Measurements from ENCODE around the gene ARHGAP15. TPM values are rescaled to one million over a fixed set of nuclear protein-coding genes. Genes with fewer than 3 reads are reported as not detected.
"Not testable (repeated sequence)": the region's sequence is repeated elsewhere in the genome, so short reads cannot be mapped to it uniquely, and the experiment has no call there.

The ARHGAP15 gene
- total RNA-seq, 1 donor from 2014 or later = not detected

- no peak for DNase-seq
These were observed 369.8 kb downstream of the ARHGAP15 start for GRCh38 chr2:143499061-143499460.

DNA sequence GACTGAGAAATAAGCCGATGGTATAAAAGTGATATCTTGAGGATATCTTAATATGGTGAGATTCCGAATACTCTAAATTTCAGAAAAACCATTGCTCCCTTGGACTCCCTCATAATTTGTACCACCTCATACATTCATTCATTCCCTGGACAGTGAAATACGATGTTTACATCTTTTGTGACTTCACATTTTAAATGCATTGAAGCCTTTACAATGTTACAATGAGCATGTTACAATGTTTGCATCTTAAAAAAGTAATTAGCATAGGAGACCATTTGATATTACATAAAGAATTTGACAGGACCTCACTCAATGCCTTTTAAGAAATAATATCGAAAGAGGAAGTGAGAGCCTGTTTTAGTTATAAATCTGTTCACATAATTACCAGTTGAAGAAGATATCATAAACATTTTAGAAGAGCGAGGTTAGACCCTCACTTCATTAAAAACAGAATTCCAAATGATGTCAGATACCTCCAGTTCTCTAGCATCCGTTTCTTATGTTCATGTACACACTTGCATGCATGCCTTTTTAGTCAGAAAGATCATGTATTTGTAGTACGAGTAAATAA is 372.0 kb downstream of the ARHGAP15 start:
- no peak for DNase-seq

DNA sequence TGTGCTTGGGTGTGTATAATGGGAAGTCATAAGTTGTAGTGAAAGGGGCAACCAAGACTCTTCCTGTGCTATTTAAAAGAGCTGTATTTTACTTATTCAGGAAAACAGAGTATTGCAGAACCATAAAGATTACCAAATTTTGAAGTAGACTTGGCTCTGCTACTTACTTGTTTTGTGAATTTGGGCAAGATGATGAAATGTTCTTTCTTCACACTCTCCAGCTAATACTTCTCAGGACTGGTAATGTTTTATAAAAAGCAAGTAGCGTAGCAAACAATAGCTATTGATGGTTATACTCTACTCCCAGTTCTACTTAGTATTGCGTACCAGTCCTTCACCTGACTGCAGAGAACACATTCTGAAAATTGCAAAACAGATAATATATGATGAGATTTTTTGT is 374.1 kb downstream of the ARHGAP15 start:
- no peak for DNase-seq

GRCh38 chr2:143504397-143504796 is 375.2 kb downstream of the ARHGAP15 start:
- no peak for DNase-seq

- no peak for DNase-seq
These were observed 376.3 kb downstream of the ARHGAP15 start for GRCh38 chr2:143505542-143505941.

GRCh38 chr2:143513081-143513480 is 383.9 kb downstream of the ARHGAP15 start:
- peak; percentile 67 for DNase-seq

DNA sequence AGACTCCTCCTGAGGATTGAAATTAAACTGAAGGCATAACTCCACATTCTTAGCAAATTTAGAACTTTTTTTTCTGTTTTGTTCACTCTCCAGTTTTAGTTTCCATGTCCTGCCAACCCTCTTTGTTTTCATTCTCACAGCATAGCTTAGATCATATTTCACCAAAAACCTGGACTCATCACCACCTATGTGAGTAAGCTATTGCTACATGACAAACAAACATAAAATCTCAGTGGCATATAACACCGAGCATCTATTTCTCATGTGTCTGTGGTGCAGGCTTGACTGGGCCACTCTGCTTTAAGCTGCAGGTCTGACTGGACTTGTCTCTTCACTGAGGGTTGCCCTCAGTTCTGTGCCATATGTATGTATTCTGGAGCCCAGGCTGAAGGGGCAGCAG is 385.2 kb downstream of the ARHGAP15 start:
- DNase-seq = no peak

- no peak for DNase-seq
These were observed 386.1 kb downstream of the ARHGAP15 start for GRCh38 chr2:143515318-143515717.

- DNase-seq = no peak
These were observed 390.3 kb downstream of the ARHGAP15 start for GRCh38 chr2:143519521-143519920.

DNA sequence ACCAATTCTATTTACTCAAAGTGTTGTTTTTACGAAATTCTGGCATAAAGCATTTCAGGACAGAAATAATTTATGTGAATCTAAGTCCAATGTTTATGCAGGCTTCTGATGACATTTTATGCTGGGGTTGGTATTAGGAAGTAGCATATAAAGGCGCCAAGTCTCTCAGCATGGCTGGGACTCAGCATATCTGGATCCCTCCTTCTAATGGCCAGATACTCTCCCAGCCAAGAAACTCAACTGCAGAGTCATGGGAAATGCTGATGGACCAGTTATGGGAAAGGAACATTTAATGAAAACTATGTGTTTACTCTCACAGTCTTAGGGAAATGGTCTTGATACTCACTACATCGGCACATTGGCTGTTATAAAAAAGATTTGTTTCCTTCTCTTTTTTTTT is 392.2 kb downstream of the ARHGAP15 start:
- no peak for DNase-seq

DNA sequence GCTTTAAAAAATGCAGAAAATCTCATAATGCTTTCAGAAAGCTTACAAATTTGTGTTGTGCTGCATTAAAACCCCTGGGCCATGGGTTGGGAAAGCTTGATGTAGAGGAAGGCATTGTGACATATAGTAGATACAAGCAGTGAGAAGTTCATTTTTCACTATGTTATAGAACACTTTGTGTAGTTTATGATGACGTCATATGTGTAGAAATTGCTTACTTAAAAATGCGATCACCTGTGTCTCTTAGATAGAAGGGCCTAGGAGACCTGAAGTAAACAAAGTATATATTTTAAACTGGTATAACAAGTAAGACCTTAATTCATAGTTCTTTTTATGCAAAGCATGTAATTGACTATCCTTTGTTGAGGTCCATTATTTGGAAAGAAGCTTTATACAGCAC is 393.5 kb downstream of the ARHGAP15 start:
- no peak for DNase-seq

- no peak for DNase-seq
These were observed 394.9 kb downstream of the ARHGAP15 start for GRCh38 chr2:143524119-143524553.

- DNase-seq = no peak
These were observed 395.6 kb downstream of the ARHGAP15 start for GRCh38 chr2:143524559-143525401.

DNA sequence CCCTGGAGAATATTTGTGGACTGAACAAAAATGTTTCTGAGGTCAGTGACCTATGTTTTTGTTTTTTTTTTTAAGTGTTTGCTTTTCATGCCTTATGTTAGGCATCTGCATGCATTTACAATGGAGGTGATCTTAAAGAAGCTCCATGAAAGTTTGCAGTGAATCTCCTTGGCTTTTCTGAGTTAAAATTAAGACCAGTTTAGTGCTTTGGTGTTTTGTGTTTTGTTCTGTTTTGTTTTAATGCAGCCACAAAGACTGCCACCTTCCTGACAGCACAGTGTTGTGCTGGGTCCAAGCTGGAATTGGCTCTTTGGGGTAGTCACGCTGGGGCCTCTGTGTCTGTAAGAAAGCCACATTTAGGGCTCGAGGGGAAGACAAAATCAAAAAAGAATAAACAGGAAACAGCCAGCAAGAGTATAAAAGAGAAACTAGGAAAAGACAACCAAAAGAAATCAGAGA is 396.2 kb downstream of the ARHGAP15 start:
- DNase-seq = no peak

DNA sequence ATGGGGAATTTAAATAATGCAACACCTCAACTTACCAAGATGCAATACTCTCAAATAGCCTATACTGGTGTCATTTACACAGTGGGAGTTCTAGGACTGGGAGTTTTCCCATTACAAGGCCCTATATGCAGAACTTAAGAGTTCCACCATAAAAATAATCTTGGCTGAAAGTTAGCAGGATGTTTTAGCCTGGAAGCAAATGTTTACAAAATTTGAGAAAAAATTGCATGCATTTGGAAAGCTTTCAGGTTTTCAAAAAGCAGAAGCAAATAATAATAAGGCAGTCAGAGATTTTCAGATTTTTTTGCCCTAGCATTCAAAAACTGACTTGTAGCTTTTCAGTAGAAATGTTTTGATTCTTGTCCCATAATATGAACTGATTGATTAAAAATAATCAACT is 397.3 kb downstream of the ARHGAP15 start:
- no peak for DNase-seq

DNA sequence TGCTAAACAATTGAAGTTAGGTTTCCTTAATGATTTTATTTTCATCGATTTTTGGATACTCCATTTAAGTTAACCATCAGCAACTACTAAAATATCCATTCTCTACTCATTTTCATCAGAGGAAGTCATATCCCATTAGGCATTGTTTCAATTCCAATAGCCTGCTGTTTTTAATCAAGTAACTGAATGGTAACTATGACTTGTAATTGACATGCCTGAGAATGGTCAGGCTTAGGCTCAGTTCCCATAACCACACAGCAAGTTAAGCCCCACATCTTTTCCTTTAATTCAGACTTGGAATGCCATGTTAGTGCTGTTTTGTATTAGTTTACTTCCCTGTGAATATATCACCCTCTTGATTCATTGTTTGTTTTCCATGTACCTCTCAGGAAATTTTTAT is 398.8 kb downstream of the ARHGAP15 start:
- DNase-seq = no peak

DNA sequence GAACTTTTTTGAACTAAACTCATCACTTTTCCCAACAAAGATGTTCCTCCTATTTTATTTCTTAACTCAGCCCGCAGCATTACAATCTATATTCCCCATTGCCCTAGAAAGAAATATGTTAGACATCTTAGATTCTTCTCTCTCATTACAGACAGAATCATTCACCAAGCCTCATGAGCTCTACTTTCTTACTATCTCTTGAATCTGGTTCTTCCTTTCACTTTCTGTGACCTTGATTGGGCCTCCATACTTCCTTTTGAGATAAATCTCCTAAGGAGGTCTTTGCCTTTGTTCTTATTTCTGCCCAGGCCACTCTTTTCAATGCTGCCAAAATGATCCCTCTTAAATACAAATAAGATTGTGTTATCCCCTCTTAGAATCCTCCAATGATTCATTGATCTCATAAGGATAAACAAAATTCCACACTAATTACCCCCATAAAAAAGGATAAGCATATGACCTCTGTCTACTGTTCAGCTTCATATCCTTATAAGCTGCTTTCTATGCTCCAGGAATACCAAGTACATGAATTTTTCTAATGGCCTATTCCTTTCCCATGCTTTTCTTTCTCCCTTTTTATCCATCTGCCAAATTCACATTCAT is 400.0 kb downstream of the ARHGAP15 start:
- no peak for DNase-seq

GRCh38 chr2:143530758-143531157 is 401.5 kb downstream of the ARHGAP15 start:
- no peak for DNase-seq

- DNase-seq = no peak
These were observed 402.8 kb downstream of the ARHGAP15 start for GRCh38 chr2:143532061-143532460.

- no peak for DNase-seq
These were observed 404.6 kb downstream of the ARHGAP15 start for GRCh38 chr2:143533846-143534245.

DNA sequence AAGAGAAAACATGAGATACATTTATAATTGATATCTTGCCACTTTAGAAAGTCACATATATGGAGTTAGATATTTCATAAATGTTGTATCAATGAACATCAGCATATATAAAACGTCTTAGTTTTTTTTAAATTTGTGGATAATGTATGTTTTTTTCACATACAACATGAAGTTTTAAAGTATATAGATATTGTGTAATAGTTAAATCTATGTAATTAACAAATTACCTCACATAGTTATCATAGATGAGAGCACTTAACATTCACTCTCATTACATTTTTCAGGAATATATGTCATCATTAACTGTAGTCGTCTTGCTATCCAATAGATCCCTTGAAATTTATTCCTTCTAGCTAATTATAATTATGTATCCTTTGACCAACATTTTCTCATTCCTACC is 406.6 kb downstream of the ARHGAP15 start:
- DNase-seq = no peak

- DNase-seq = not testable (repeated sequence)
These were observed 412.7 kb downstream of the ARHGAP15 start for GRCh38 chr2:143541899-143542298.

DNA sequence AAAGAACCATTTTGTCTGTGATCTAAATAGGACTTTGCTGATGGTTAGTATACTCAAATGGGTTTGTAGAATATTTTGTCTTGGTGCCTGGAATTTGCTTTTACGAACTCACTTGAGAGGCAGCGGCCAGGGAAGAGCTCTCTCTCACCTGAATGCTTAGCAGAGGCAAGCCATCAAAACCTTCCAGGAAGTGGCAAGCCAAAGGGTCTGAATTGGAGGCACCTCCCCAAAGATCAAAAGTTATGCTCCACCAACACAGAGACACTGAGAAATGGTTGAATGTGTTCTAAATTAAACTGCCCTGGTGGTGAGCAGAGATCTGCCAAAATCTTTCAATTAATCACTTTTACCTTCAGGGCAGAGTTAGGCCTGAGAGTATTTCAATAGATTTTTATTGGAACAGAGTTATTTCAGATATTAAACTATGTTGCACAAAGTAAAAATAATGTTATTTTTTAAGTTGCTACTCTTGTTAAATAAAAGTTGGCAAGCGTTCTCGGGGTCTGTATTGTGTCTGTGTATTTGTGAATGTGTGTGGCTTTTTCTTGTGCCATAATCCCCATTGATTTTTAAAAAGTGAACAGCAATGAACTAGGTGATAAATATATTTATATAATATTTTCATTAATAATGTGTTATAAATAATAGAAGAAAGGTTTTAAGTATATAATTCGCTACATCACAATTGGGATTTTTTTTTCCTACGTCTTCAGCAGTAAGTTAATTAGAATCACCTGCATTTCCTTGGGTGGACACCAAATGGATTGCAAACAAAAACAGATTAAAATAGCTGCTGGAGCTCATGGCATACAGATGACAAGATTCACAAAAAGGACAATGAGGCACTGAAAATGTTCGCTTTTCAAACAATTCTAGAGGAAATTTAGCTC is 416.1 kb downstream of the ARHGAP15 start:
- no peak for DNase-seq

All from dermis blood vessel endothelial cell (primary cell).